Body of pancreas (tissue), 4 donors: ENCODE measurements around the gene ANKRD13B. TPM values are rescaled to one million over a fixed set of nuclear protein-coding genes. Genes with fewer than 3 reads are reported as not detected.
A peak's percentile ranks its signal among the peaks of the same experiment; 100 is the strongest.

Experiments
- ATAC-seq: fragments of 150-250 bp; one replicate; pipeline ENCODE4 v1.9.1; 2016
- DNase-seq, 4 donors: peaks; one replicate each; pipeline ENCODE4 v3.0.0-alpha.2; 2019
- H3K27ac ChIP-seq, 4 donors: fragments of 200-600 bp; sonication (generic); 1 replicate in 3 of 4; 2 replicates in 1 of 4; pipeline versions ENCODE4 v1.5.1 to v1.6.1; 2016 to 2019; ENCODE audit warnings: mild to moderate bottlenecking in 1 of 4, mixed read lengths in 1 of 4, moderate library complexity in 1 of 4
- H3K27me3 ChIP-seq, 2 donors: fragments of 200-600 bp; sonication (generic); one replicate each; pipeline ENCODE4 v1.6.0; 2016; ENCODE audit warnings: mild to moderate bottlenecking in 1 of 2
- H3K36me3 ChIP-seq, 2 donors: fragments of 200-600 bp; sonication (generic); replicated peaks in 1 of 2; 2 replicates each; pipeline ENCODE4 v1.5.1; 2016; ENCODE audit warnings: low read depth in 2 of 2; ENCODE audit not compliant: insufficient read depth in 1 of 2
- H3K4me1 ChIP-seq: fragments of 200-600 bp; sonication (generic); one replicate; pipeline ENCODE4 v1.6.0; 2016
- H3K4me3 ChIP-seq, 2 donors: fragments of 200-600 bp; sonication (generic); 1 replicate in 1 of 2; 2 replicates in 1 of 2; pipeline ENCODE4 v1.5.1; 2016 to 2019
- H3K9me3 ChIP-seq, 3 donors: fragments of 200-600 bp; sonication (generic); 1 replicate in 2 of 3; 2 replicates in 1 of 3; pipeline ENCODE4 v1.5.1; 2016
- POLR2A ChIP-seq, 3 donors: fragments of 450-650 bp; IDR thresholded peaks; one replicate each; pipeline ENCODE4 v1.6.1; 2016; ENCODE audit warnings: antibody characterized with exemption in 3 of 3, mild to moderate bottlenecking in 2 of 3
- WGBS, 2 donors: methylation state at CpG; one replicate each; pipeline ENCODE4 v1.1.5; 2017; 5-methylcytosine and 5-hydroxymethylcytosine counted together
- intact Hi-C: fragments of 100-400 bp; cut with DNase I; formaldehyde crosslinking; loops from one replicate; pipeline ENCODE4 v1.15.1; 2023
- total RNA-seq, 2 donors: library from RNA; depleted of rRNA; stranded (reverse); fragments of >200 nt; gene quantifications; one replicate each; pipeline ENCODE4 v1.1.0, GENCODE V29; 2016
- TF ChIP-seq, protein P1 (sequence below), 7 experiments: fragments of 450-650 bp in 4 of 7; fragments of 200-600 bp in 3 of 7; sonication (generic) in 3 of 7; IDR thresholded peaks; one replicate each; pipeline ENCODE4 v1.5.1; 2016 to 2019; ENCODE audit warnings: antibody characterized with exemption in 7 of 7

Gene ANKRD13B
- total RNA-seq, 2 donors from 2014 or later = 4.3 to 8.0 TPM

DNA sequence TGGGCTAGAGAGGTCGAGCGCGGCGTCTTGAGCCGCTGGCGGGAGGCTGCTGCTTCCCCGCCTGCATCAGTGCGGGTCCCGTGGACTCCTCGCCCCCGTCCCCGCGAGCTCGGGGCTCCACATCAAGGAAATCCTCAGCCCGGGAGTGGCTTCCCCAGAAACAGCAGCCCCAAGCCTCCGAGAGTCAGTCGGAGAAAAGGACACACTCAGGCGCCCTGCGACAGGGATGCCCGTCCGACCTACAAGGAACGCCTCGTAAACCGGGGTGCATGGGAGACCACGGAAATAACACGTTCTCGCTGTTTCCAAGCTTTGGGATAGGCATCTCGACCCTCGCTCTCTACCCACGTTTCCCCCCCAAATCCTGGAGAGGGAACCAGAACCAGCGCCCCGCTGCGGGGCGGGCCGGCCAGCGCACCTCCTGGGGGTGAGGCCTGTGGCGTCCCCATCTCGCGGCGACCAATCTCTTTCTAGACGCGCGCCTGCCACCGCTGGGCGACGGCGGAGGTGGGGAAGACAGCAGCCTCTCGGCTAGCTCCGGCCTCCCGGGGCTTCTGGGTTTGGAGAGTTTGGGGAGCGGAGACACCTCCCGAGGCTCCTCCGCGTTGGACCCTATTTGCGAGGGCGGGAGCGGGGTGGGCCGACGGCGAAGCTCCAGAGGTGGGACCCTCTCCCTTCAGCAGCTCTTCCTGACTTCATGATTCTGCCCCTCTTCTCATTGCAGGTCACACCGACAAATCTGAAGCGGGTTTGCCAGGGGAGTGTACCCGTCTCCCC is 25.2 kb upstream of the ANKRD13B start:
- DNase-seq (peak; percentile 65 to 71 (median 70)), ATAC-seq (peak; percentile 34)
- Histone ChIP-seq H3K27ac (peak overlapping the region; percentile 90 to 95 (median 92)), H3K27me3 (no peaks in the 10 kb centered on the region), H3K4me3 (peak overlapping the region; percentile 19 to 30), H3K9me3 (no peaks in the 10 kb centered on the region), H3K4me1 (peaks cover 58% of the 10 kb centered on the region), H3K36me3 (no peaks in the 10 kb centered on the region)
- WGBS, 2 donors = 0% methylated on average over 4 to 61 of the region's 63 CpGs
- TF ChIP-seq, protein P1, sequence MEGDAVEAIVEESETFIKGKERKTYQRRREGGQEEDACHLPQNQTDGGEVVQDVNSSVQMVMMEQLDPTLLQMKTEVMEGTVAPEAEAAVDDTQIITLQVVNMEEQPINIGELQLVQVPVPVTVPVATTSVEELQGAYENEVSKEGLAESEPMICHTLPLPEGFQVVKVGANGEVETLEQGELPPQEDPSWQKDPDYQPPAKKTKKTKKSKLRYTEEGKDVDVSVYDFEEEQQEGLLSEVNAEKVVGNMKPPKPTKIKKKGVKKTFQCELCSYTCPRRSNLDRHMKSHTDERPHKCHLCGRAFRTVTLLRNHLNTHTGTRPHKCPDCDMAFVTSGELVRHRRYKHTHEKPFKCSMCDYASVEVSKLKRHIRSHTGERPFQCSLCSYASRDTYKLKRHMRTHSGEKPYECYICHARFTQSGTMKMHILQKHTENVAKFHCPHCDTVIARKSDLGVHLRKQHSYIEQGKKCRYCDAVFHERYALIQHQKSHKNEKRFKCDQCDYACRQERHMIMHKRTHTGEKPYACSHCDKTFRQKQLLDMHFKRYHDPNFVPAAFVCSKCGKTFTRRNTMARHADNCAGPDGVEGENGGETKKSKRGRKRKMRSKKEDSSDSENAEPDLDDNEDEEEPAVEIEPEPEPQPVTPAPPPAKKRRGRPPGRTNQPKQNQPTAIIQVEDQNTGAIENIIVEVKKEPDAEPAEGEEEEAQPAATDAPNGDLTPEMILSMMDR (IDR thresholded peaks at IDR 0.05) = peak; percentile 17 to 43 (median 26)
- no peak for TF ChIP-seq POLR2A (IDR thresholded peaks at IDR 0.05)
- intact Hi-C loops = no loop called here

DNA sequence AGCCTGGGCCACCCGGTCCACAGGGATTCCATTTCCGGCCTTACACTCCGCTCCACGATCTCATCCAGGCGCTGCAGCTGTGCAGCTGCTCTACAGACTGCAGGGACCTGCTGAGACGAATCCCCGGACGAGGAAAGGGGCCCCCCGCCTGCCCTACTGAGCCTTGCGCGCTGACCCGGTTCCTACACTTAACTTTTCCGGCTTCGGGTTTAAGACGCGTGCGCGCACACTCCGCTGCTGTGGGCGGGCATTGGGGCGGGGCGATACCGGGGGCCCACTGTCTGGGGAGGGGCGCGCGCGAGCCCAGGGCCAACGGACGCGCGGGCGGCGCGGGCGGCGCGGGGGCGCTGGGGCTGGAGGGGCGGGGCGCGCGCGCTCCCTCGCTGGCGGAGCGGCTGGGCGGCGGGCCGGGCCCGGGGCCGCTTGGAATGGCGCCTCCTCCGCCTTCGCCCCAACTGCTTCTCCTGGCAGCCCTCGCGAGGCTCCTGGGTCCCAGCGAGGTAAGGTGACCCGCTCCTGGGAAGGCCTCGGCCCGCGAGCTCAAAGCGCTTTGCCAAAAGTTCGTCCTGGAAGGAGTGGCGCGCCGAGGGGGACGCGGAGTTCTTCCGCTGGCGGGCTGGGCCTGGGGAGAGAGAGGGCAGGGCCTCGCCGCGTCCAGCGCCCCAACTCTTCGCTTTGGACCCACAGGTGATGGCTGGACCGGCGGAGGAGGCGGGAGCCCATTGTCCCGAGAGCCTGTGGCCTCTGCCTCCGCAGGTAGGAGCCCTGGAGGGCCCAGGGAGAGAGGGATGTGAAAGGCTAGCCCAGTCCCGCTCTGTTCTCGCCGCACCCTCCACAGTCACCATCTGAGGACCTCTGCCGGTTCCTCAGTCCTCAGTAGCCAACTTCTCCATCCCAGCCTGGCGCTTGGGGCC is 24.3 kb upstream of the ANKRD13B start, which contains the start of gene TP53I13:
Gene TP53I13, plus strand, starts transcription at position 371 of the 914 bp plus-strand sequence. Its CDS starts 58 bp downstream, at position 429.
- Histone ChIP-seq H3K27me3 (no peaks in the 10 kb centered on the region), H3K4me3 (peak within 1 kb of the TSS; percentile 35 to 40), H3K4me1 (peaks cover 66% of the 10 kb centered on the region), H3K27ac (peak within 1 kb of the TSS; percentile 90 to 95 (median 92)), H3K9me3 (no peaks in the 10 kb centered on the region), H3K36me3 (no peaks in the 10 kb centered on the region)
- intact Hi-C loops = no loop called here
- ATAC-seq (peak; percentile 77), DNase-seq (peak; percentile 89 to 94 (median 92))
- WGBS, 2 donors = 1% methylated on average over 35 to 58 of the region's 85 CpGs
- TF ChIP-seq, protein P1 (IDR thresholded peaks at IDR 0.05) = no peak
- peak; percentile 43 to 81 (median 78) for TF ChIP-seq POLR2A (IDR thresholded peaks at IDR 0.05)

DNA sequence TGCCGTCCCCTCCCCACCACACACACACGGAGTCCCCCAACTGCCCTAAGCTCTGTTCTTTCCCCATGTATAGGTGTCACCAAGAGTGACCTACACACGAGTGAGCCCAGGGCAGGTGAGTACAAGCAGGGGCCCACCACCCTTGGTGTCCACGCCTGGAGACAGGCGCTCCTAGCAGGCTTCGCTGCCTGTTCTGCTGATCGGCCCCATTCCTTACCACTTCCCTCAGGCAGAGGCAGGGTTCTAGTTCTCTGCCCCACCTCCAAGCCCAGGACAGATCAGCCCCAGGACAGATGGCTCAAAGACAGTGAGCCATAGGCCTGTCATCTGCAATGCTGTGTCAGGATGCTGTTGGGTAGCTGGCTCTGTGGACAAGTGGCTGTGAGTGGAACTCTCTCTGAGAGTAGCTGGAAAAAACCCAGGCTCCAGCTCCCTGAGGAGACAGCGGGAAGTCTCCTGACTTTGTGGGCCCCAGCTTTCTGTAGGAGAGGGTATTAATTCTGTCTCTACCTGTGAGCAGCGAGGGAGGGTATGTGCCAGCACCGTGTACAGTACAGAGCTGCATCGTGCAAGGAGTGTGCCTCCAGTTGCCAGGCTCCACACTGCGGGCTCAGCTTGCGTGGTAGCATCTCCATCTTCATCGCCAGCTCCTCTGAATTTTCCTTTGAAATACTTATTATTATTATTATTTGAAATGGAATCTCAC is 23.5 kb upstream of the ANKRD13B start:
- peak overlapping the region; percentile 90 to 95 (median 92) for H3K27ac ChIP-seq
- DNase-seq (peak in 1 of 4 donors; percentile 17), ATAC-seq (no peak)
- H3K27me3 ChIP-seq = no peaks in the 10 kb centered on the region
- H3K4me3 ChIP-seq = peak overlapping the region; percentile 35 to 40
- 56% methylated on average over 14 of the region's 14 CpGs for WGBS, 2 donors
- H3K36me3 ChIP-seq = no peaks in the 10 kb centered on the region
- TF ChIP-seq POLR2A (IDR thresholded peaks at IDR 0.05) = no peak
- TF ChIP-seq, protein P1 (IDR thresholded peaks at IDR 0.05) = no peak
- H3K4me1 ChIP-seq = peaks cover 69% of the 10 kb centered on the region
- H3K9me3 ChIP-seq = no peaks in the 10 kb centered on the region
- intact Hi-C loops = no loop called here

DNA sequence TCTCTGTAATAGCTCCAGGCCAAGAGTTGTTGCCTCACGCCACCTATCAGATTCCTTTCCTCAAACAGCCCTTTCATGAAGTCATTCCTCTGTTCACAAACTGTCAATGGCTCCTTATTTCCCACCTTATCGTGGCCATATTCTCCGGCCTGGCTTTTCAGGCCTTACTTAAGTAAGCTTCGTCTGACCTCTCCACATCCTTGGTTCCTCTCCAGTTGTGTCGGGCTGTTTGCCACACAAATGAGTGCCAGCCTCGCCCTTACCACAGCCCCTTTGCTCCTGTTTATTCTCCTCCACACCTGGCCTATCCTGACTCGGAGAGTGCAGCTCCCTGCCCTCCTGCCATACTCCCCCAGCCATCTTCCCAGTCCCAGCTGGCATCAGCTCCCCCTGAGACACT is 22.4 kb upstream of the ANKRD13B start:
- Histone ChIP-seq H3K36me3 (no peaks in the 10 kb centered on the region), H3K27ac (no peak overlapping the region), H3K4me3 (no peak overlapping the region), H3K4me1 (peaks cover 69% of the 10 kb centered on the region), H3K9me3 (no peaks in the 10 kb centered on the region), H3K27me3 (no peaks in the 10 kb centered on the region)
- DNase-seq = peak in 2 of 4 donors; percentile 1 to 9
- ATAC-seq = no peak
- WGBS, 2 donors = 83% methylated on average over 7 of the region's 7 CpGs
- TF ChIP-seq, protein P1 (IDR thresholded peaks at IDR 0.05) = no peak
- TF ChIP-seq POLR2A (IDR thresholded peaks at IDR 0.05) = no peak
- intact Hi-C loops = no loop called here
